Activated T-cell treated with anti-CD3 and anti-CD28 coated beads, Interleukin-2, amount 50 U/mL, for 1 hour (primary cell): ENCODE measurements around the gene CASP9.
"Not testable (repeated sequence)": the region's sequence is repeated elsewhere in the genome, so short reads cannot be mapped to it uniquely, and the experiment has no call there.

Source experiments
- DNase-seq: peaks from one replicate; pipeline ENCODE4 v3.0.0-alpha.2; 2020

The CASP9 gene

DNA sequence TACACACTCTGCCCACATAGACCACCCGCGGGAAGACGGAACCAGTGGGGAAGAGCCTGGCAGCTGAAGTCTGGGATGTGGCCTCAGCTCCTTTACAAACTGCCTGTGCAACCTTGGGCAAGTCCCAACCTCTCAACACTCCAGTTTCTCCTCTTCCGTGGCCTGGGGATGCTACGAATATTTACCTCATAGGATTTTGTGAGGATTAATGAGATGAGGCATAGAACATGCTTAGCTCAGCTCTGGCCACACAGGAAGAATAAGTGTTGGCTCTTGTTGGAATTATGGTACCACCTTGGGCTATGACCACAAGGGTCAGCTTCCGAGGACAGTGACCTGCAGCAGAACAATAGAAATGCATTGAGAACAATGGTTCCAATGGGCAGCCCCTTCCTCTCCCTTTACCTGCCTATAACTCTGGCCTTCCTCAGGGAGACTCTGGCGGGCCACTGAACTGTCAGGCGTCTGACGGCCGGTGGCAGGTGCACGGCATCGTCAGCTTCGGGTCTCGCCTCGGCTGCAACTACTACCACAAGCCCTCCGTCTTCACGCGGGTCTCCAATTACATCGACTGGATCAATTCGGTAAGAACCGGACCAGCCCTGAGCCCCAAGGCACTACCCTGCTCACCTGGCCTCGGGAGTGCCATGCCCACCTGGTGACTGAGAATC, 56.9 kb downstream of the CASP9 start:
- DNase-seq: not testable (repeated sequence)

DNA sequence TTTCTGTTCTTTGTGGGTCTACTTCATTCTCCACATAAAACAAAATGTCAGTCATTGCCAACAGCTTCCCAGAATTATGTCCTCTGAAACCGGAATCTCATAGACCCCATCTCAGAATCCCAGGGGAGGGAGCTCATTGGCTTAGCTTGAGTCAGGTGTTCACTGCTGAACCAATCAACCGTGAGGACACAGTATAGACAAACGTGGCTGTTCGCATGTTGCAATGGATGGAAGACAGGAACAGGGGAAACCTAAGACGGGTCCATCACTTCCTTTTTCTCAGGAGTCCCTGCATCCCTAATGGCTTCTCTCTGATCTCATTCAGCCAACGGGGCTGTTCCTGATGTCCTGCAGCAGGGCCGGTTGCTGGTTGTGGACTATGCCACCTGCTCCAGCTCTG, 58.3 kb downstream of the CASP9 start:
- DNase-seq: no peak

DNA sequence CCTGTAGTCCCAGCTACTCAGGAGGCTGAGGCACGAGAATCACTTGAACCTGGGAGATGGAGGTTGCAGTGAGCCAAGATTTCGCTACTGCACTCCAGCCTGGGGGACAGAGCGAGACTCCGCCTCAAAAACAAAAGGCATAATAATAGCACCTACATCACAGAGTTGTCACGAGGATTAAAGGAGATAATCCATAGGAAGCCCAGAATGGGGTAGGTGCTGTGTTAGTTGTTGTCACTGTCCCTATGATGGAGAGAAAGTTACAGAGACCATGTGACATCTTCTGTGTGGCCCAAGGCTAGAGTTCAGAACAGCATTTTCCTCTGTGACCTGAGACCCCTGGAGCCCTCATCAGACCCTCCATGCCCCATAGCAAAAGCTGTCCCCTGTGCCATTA, 60.1 kb downstream of the CASP9 start:
- DNase-seq: not testable (repeated sequence)

DNA sequence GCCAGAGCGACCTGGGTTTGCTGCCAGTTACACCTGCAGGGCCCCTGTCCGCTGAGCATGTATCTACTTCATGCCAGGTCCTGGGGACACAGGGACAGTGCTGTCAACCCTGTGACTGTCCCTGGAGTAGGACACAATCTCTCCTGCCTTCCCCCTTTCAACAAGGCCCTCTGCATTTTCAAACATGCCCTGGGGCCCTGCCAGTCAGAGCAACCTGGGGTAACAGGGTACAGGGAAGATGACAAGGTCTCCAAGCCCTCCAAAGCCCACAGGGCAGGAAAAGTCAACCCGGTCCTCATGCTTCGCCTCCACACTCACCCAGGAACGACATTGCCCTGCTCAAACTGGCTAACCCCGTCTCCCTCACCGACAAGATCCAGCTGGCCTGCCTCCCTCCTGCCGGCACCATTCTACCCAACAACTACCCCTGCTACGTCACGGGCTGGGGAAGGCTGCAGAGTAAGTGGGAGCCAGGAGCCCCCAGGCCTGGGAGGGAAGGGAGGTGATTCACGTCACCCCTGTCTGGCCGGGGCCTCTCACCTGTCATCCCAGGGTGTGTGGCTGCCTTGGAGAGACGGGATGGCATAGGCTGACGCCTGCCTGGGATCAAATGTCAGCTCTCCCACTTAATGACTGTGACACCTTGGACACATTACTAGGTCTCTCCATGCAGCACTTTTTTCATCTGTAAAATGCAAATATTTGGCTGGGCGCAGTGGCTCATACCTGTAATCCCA, 60.8 kb downstream of the CASP9 start:
- not testable (repeated sequence) for DNase-seq

DNA sequence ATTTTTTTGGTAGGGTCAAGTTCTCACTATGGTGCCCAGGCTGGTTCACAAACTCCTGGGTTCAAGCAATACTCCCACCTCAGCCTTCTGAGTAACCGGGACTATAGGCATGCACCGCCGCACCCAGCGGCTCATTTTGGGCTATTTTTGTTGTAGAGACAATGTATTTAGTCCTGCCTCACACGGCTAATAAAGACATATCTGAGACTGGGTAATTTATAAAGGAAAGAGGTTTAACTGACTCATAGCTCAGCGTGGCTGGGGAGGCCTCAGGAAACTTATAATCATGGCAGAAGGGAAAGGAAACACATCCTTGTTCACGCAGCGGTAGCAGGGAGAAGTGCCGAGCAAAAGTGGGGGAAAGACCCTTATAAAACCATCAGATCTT, 63.3 kb downstream of the CASP9 start:
- no peak for DNase-seq

DNA sequence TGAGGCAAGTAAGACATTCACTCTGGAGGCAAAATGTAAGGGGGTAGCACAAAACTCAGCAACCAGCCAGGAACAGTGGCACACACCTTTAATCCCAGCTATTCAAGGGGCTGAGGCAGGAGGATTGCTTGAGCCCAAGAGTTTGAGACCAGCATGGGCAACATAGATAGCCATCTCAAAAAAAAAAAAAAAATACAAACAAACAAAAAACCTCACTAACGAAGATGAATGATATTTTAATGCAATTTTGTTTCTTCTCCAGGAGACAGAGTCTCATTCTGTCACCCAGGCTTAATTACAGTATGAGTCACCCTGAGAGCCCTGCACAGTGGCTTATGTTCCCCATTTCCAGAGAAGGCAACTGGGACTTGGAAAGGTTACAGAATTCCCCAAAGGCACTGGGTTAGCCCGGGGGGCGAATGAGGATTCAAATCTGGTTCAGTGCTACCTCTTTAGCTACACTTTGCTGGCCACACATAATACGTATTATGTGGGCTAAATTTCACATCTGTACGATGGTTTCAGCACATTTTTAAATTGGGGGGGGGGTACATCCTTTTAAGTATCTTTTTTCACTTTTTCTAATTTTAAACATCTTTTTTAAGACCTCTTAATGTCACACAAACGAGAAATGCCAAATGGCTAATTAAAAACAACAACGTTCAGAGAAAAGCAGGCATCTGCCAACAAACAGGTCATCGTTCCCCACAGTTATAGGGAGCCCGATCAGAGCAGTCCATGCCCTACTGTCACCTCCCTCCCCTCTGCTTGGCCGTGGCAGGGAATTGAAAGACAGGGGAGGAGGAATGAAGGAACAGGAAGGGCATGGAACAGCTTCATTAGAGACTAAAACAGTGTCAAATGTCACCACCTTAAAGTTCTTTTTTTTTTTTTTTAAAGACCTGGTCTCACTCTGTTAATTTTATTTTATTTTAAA, 64.0 kb downstream of the CASP9 start:
- DNase-seq: no peak

DNA sequence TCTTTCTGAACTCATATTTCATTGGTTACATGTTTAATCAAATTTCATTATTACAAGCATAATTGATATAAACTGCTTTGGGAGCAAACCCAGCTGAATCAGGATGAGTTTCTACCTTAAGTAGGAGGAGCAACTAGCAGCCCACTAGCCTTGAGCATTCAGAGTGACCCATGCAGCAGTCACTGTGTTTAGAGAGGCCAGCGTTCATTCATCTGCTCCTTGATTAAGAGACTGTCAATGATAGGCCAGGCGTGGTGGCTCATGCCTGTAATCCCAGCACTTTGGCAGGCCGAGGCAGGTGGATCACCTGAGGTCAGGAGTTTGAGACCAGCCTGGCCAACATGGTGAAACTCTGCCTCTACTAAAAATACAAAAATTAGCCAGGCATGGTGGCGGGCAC, 65.6 kb downstream of the CASP9 start:
- not testable (repeated sequence) for DNase-seq

DNA sequence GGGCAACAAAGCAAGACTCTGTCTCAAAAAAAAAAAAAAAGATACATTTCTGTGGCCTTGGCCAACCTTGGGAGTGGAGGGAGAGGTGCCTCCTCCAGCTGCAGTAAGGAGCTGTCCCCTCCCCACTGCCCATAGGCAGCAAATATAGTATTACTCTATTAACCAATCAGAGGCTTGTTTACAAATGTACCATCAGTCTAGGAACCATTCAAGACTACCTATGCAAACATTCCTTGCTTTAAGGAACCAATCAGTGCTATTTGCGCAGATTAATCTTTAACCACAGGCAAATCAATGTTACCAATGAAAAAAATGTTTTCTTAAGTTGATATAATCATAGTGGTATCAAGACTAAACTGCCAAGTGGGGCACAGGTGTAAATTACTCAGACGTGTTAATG, 66.4 kb downstream of the CASP9 start:
- no peak for DNase-seq

DNA sequence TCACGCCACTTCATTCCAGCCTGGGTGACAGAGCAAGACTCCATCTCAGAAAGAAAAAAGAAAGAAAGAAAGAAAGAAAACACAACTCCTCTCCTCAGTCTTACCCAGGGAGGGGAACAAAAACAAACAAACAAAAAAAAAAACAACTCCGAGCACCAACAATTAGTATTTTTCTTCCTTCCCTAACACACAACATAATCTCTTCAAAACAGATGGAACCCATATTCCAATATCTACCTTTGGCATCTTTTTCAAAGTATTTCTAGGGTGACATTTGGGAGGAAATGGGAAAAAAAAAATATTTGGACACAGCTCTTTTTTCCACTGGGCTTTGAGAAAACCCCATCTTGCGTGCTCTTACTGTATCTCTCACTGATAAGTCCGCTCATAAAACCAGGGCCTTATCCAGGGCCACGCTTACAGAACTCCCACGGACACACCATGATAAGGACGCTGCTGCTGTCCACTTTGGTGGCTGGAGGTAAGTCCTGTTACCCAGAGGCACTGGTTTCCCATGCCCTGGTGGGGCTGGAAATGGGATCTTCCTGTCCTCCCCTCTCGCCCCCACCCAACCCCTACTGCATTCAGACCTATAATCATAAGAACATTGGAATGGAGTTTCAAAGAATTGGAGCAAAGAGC, 67.6 kb downstream of the CASP9 start, which contains the start of gene CELA2A:
TSS of gene CELA2A (plus strand) at position 420 of the 642 bp plus-strand sequence. CDS start at position 442, 22 bp downstream.
- DNase-seq: no peak

DNA sequence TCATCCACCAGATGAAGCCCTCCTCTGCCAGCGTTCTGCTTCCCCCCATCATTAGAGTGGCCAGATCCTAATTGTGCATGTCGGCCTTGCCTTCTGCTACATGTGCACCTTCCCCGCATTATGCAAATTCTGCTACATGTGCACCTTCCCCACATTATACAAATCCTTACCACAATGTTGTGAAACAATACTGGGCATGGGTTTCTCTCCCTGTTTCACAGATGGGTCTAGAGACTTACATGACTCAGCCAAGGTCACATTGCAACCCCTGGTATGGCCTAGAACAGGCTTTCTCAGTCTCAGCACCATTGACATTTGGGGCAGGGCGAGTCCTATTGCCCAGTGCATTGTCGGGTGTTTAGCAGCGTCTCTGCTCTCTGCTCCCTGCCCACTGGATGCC, 68.5 kb downstream of the CASP9 start:
- no peak for DNase-seq

DNA sequence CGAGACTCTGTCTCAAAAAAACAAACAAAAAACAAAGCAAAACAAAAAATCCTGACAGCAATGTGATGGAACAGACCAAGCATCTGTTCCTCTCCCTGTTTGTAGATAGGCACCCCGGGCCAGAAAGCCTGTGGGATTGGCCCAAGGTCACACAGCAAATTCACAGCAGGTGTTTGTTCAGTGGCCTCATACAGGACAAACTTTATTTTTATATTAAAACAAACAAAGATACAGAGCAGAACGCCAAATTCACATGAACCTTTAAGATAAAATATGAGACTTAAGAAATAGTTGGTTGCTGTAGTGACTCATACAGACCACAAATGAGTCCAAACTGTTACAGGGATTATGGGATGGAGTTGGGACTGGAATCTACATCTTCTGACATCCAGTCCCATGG, 69.8 kb downstream of the CASP9 start:
- DNase-seq: no peak

DNA sequence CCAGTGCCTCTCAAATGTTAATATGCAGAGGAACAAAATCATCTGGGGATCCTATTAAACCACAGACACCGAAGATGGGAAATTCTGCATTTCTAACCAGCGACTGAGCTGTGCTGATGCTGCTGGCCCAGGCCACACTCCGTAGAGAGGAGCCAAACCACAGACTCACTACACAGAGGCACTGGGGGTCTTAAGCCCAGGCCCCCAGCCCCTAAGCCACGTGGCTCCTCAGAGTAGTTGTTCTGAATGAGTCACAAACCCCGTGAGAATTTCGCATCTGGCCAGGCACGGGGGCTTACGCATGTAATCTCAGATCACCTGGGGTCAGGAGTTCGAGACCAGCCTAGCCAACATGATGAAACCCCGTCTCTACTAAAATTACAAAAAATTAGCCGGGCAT, 70.3 kb downstream of the CASP9 start:
- DNase-seq: no peak

DNA sequence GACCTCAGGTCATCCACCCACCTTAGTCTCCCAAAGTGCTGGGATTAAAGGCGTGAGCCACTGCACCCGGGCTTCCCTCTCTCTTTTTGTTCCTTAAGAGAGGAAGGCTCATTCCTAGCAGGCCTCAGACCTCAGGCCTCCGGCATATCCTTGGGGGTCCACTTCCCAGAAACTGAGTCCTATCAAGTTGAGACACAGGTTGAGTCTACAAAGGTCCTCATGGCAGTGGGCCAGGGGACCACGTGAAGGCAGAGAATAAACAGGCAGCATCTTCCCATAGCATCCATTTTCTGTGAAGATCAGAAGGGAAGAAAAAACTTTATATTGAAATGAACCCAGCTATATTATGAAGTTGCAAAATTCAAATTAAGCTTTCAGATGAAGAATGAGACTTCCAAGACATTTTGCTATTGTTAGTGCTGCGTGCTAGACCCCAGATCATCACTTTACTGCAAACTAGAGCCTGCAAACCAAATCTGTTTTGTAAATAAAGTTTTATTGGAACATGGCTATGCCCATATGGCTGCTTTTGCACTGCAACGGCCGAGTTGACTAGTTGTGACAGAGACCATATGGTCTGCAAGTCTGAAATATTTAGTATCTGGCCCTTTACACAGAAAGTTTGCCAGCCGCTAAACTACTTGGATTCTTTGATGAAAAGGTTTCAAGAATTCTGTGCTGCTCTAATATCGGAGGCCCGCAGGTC, 71.0 kb downstream of the CASP9 start:
- DNase-seq: no peak

DNA sequence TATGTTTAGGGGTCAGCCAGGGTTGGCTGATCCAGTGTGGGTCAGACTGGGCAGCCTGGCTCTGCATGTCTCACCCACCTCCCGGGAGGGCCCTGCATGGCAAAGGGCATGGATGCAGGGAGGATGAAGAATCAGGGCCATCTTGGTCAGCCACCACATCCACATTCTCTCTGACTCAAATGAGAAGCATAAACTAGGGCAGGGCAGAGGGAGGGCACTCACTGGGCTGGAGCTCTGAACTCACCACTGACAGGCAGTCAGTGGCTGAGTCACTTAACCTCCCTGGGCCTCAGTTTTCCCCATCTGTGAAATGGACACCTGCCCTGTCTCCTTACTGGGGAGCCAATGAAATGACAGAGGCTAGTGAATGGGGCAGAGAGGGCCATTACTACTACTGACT, 71.8 kb downstream of the CASP9 start:
- no peak for DNase-seq

DNA sequence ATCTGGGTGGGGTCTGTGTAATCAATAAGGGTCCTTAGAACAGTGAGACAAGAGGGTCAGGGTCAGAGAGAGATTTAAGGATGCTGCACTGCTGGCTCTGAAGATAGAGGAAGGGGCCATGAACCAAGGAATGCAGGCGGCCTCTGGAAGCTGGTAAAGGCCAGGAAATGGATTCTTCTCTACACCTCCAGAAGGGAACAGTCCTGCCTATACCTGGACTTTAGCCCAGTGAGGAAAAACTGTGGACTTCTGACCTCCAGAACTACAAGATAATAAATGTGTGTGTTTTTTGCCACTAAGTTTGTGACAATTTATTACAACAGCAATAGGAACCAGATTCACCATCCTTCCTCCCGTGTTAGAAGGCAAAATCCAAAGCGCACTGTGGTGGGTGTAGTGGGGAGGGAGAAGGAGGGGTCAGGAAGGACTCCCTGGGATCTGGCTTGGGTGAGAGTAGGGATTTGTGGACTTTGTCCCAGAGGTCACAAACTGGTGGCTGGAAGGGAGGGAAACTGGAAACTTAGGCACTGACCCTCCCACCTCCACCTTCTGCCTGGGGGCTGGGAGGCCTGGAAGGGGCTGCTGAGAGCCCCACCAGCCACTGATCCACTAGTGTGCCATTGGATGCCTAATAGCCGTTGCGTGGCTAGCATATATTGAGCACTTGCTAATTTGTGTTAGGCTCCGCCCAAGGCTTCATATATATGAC, 72.8 kb downstream of the CASP9 start:
- no peak for DNase-seq

DNA sequence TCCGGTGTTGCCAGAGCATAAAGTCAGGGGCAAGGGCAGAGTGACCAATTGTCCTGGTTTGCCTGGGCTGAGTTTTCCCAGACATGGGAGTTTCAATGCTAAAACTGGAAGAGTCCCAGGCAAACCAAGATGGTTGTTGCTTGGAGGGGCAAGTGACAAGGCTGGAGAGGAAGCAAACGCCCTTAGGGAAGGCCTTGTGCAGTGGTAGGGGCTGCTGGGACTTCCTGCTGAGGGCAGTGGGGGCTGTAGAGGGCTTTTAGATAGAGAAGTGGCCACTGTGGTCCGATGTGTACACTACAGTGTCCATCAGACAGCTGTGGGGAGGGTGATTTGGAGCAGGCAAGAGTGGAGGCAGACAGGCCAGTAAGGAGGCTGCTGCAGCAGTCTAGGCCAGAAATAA, 74.4 kb downstream of the CASP9 start:
- DNase-seq: no peak

DNA sequence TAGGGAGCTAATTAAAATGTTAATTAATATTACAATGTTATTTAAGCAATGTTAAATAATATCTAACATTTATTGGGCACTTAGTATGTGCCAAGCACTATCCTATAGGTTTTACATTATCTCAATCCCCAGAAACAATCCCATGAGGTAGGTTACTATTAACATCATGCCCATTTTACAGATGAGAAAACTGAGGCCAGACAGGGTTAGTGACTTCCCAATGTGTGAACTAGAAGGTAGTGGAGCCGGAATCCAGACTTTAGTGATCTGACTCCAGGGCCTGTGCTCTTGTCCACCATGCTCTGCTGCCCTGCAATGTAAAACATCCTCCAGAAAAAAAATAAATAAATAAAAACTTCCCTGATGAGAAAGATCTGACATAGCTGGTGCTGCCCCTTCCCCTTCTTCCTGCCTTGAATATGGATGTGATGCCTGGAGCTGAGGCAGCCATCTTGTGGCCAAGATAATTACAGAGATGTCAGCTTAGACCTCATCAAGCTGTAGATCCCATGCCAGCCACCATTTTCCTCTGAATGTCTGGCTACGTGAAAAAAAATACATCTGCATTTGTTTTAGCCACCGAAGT, 75.0 kb downstream of the CASP9 start:
- no peak for DNase-seq

DNA sequence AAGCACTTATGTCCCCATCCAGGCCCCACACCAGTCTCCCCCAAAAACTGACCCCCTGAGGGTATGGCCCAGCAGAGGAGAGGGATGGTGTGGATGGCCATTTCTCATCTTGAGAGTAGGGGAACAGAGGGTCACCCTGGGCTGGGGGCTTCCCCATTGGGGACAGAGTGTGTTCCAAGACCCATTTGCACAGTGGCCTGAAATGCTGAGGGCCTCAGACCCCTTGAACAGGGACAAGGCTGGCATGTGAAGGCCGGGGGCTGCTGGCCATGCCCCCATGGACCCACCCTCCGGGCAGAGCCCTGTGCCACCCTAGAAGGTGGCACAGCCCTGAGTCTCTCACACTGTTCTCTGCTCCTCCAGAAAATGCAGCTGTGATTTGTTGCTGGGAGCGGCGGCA, 77.8 kb downstream of the CASP9 start:
- no peak for DNase-seq

DNA sequence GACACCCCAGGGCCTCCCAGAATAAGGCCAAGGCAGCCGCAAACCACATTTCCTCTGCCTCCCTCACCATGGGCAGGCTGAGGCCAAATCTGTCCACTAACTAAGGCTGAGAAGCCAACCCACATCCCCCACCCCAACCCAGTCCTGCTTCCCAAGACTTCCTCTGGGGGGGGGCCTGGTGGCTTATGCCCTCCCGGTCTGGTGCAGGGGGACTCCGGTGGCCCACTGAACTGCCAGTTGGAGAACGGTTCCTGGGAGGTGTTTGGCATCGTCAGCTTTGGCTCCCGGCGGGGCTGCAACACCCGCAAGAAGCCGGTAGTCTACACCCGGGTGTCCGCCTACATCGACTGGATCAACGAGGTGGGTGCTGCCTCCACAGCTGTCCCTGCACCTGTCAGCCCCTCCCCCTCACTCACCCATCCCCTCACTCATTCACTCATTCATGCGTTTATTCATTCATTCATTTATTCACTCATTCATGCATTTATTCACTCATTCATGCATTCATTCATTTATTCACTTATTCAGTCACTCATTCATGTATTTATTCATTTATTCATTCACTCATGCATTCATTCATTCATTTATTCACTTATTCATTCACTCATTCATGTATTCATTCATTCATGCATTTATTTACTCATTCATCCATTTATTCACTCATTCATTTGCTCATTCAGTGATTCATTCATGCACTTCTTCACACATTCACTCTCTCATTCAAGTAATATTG, 78.5 kb downstream of the CASP9 start:
- DNase-seq: no peak
